AG10803 (cell line): ENCODE data around the gene ARHGAP42.
A peak's percentile ranks its signal among the peaks of the same experiment; 100 is the strongest.

Experiments
- DNase-seq: peaks from one replicate; pipeline ENCODE4 v3.0.0; 2010; ENCODE audit warnings: low read depth
- H3K4me3 ChIP-seq: 2 replicates; pipeline ENCODE4 v1.5.1; 2011; ENCODE audit warnings: mild to moderate bottlenecking, low read length, control low read depth
- TF ChIP-seq, protein P1 (sequence below): conservative IDR thresholded peaks from 2 replicates; pipeline ENCODE4 v1.5.1; 2011; ENCODE audit warnings: mild to moderate bottlenecking, low read length, control low read depth, inconsistent platforms

The ARHGAP42 gene

DNA sequence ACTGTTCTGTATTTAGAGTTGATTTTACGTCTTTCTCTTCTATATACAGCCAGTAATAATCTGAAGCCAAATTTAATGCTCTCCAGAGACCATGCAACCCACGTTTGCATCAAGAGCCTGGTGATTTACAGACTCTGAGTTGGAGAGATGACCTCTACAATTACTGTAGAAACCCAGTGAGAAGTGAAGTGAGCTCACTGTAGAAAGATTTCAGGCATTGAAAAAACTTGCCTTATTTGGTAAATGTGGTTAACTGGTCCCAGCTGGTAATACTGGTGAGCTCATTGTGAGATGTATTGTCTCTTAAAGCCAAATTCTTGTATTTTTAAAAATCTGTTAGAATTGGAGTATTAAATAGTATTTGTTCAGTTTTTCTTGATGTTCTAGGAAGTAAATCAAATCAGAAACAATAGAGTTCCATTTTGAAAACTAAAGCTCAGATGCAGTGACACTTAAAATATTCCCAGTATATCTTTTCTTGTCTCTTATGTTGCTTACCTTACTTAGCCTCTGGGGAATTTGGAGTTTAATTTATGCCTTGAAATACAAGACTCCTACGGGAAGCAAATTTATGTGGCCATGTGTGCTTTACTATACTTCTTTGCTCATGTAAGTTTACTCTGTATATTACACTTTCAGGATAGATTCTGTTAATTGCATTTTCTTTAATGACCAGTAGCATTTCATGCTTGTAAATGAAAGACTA is 189.9 kb downstream of the ARHGAP42 start:
- TF ChIP-seq, protein P1, sequence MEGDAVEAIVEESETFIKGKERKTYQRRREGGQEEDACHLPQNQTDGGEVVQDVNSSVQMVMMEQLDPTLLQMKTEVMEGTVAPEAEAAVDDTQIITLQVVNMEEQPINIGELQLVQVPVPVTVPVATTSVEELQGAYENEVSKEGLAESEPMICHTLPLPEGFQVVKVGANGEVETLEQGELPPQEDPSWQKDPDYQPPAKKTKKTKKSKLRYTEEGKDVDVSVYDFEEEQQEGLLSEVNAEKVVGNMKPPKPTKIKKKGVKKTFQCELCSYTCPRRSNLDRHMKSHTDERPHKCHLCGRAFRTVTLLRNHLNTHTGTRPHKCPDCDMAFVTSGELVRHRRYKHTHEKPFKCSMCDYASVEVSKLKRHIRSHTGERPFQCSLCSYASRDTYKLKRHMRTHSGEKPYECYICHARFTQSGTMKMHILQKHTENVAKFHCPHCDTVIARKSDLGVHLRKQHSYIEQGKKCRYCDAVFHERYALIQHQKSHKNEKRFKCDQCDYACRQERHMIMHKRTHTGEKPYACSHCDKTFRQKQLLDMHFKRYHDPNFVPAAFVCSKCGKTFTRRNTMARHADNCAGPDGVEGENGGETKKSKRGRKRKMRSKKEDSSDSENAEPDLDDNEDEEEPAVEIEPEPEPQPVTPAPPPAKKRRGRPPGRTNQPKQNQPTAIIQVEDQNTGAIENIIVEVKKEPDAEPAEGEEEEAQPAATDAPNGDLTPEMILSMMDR: no peak
- DNase-seq: peak; percentile 96
- H3K4me3 ChIP-seq: no peak overlapping the region

DNA sequence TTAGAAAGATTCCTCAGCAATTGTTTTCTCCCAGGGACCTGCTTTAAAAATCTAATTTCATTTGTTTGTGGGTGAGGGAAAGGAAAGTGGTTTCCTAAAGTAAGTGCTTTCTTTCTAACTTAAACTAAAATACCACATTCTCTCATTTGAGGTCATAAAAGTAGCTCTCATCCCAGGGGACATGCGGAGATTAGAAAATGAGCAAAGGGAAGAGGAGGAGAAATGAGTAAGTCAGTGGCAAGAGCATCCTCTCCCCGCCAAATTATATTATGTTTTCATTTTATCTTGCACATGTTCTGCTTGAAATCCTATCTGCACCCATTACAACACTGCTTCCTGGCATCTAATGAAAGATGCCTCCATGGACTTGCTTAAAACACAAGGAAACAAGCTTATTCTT is 191.4 kb downstream of the ARHGAP42 start:
- TF ChIP-seq, protein P1: no peak
- peak; percentile 80 for DNase-seq
- H3K4me3 ChIP-seq: no peak overlapping the region

DNA sequence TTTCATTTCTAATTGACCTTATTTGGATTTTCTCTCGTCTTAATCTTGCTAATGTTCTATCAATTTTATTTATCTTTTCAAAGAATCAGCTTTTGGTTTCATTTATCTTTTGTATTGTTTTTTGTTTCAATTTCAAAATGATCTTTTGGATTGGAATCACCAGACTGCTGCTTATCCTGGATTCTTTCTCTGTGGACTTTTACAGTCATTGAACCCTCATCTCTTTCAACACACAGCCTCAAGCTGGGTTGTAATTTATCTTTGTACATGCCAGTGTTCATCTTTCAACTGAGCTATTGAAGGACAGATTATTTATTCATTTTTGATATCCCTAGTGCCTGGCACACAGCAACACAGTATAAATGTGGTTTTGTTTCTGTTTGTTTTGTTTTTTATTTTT is 195.9 kb downstream of the ARHGAP42 start:
- TF ChIP-seq, protein P1: no peak
- DNase-seq: no peak
- H3K4me3 ChIP-seq: no peak overlapping the region

DNA sequence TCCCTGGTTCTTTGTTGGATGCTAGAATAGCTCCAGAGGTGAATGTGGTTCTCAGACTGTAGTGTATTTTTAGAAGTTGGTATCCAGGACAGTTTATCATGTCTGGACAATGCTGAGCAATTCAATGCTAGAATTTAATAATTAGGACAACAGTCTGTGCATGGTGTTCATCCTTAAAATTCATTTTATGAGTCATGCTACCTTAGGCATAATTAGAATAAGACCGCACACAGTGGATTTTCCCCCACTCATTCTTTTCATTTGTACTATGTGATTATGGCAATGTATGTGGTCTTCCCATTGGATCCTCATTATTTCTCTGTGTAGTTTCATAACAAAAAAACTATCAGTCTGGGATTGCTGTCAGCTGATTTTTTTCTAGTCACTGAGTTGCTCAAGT is 196.7 kb downstream of the ARHGAP42 start:
- H3K4me3 ChIP-seq: no peak overlapping the region
- TF ChIP-seq, protein P1: no peak
- no peak for DNase-seq

DNA sequence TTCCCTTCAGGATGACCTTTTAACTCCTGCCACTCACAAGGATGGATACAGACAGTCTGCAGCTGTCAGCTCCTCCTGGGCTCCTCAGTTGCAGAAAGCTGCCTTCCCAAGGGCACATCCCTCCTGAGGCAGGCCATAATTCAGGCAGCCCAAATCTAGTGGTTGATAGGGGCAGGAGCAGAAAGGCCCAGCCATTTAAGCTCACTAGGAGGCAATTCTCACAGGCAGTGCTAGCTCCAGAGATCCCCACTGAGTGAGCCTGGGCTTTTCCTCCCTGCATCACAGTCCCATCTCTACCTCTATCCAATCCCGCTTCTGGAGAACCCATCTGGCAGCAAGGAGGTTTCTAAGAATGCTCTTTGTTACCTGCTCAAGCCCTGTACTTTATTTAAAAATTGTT is 200.6 kb downstream of the ARHGAP42 start:
- no peak for DNase-seq
- TF ChIP-seq, protein P1: no peak
- H3K4me3 ChIP-seq: no peak overlapping the region

DNA sequence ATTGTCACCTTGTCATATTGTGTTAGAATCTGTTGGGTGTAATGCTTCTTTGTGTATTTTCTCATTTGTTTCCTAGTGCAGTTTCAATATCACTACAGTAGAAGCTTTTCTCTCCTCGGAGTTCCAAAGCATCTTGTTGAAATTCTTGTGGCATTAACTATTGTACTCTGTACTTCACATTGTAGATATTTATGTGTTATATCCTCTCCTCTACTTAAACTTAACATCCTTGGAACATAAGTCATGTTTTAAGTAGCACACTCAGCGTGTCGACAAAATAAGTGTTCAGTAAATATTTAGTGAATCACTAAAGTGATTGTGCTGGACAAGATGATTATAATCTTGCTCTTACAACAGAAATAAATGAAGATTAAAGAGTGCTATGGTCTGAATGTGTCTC is 201.7 kb downstream of the ARHGAP42 start:
- TF ChIP-seq, protein P1: no peak
- no peak overlapping the region for H3K4me3 ChIP-seq
- DNase-seq: no peak

DNA sequence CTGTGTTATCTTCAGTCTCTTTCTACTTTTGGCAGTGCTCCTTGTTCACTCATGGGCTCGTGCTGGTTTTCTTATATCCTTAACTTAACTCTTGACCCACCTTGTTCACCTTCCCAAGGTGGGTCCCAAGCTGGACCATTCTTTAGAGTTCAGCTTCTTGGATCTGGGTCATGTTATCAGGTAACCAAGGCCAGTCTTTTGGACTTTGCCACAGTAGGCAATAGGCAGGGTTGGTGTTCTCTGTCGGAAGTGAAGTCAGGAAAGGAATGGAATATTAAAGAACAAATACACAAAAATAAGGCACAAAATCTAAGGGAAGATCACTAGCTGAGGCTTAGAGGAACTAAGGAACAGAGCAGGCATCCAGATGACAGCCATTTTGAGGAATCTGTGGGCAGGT is 202.7 kb downstream of the ARHGAP42 start:
- TF ChIP-seq, protein P1: no peak
- no peak overlapping the region for H3K4me3 ChIP-seq
- no peak for DNase-seq
